ENCODE measurements around the gene SHQ1.
"Not testable (repeated sequence)": the region's sequence is repeated elsewhere in the genome, so short reads cannot be mapped to it uniquely, and the experiment has no call there.

The SHQ1 gene

DNA sequence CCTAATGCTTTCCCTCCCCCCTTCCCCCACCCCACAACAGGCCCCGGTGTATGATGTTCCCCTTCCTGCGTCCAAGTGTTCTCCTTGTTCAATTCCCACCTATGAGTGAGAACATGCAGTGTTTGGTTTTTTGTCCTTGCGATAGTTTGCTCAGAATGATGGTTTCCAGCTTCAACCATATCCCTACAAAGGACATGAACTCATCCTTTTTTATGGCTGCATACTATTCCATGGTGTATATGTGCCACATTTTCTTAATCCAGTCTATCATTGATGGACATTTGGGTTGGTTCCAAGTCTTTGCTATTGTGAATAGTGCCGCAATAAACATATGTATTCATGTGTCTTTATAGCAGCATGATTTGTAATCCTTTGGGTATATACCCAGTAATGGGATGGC lies 137.8 kb downstream of the SHQ1 start:
- DNase-seq = not testable (repeated sequence)

- DNase-seq = no peak
These were observed 139.8 kb downstream of the SHQ1 start for GRCh38 chr3:72708441-72708840.

GRCh38 chr3:72702997-72703396 lies 145.2 kb downstream of the SHQ1 start:
- no peak for DNase-seq

GRCh38 chr3:72702390-72702789 lies 145.9 kb downstream of the SHQ1 start:
- DNase-seq = no peak

DNA sequence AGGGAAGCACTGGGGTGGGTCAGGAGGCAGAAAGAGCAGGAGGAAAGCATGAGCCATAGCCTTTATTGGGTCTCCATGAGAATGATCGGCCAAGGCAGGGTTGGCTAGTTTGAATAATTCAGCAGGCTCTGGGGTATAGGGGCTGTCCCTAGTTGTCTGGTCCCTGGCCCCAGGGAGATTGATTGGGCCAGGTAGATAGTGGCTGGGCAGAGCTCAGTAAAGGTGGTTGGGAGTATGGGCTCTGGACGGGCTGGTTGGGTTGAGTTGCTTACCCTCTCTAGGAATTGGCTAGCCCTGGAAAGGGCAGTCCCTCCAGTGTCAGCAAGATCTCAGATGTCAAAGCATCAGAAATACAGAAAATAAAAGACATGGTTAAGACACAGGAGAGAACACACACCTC lies 148.1 kb downstream of the SHQ1 start:
- no peak for DNase-seq

DNA sequence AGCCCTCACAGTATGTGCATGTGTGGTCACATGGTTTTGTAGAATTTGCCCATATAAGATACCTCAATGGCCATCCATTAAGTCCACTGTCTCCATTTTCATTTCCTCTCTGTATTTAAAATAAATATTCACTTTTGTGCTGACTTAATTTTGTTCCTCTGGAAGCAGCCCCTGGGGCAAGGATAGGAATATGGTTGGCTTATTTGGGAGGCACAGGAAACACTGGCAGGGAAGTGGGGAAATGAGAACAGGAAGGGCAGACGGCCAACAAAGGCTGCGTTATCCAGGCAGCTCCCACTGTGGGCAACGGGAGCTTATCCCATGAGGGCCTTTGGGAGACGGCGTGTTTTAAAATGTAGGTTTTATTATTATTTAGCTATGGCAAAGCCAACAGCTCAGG lies 148.6 kb downstream of the SHQ1 start:
- DNase-seq = no peak

All from eye (tissue), 1 donor.